K562 (cell line): ENCODE results near the gene NPAS3. TPM values are rescaled to one million over a fixed set of nuclear protein-coding genes. Genes with fewer than 3 reads are reported as not detected.

Experiments
- MNT ChIP-seq, 2 experiments: fragments of 450-650 bp; conservative IDR thresholded peaks; 2 replicates each; pipeline ENCODE4 v1.6.1; 2017; ENCODE audit warnings: mild to moderate bottlenecking in 2 of 2, moderate library complexity in 2 of 2
- PRMT5 ChIP-seq: sonication (generic); formaldehyde crosslinking; IDR thresholded peaks from 2 replicates; pipeline ENCODE4 v1.5.0; 2020; ENCODE audit warnings: missing genetic modification reagents
- TSHZ1 ChIP-seq: fragments of 250-450 bp; sonication (Bioruptor Pico); IDR thresholded peaks from 2 replicates; pipeline ENCODE4 v1.4.0; 2020; ENCODE audit warnings: mild to moderate bottlenecking, moderate library complexity
- ZNF239 ChIP-seq: fragments of 250-450 bp; sonication (Bioruptor Pico); IDR thresholded peaks from 2 replicates; pipeline ENCODE4 v1.4.0; 2020; ENCODE audit warnings: mild to moderate bottlenecking
- ZNF592 ChIP-seq: fragments of 450-650 bp; IDR thresholded peaks from 2 replicates; pipeline ENCODE4 v1.6.1; 2017; ENCODE audit warnings: antibody characterized with exemption, mild to moderate bottlenecking
- polyA plus RNA-seq, 8 experiments: library from polyadenylated mRNA; depleted of rRNA in 4 of 8; stranded (reverse) in 5 of 8; unstranded in 3 of 8; fragments of >200 nt; fragmentation: Nextera tagmentation in 2 of 8; fragmentation: Illumina TruSeq in 1 of 8; extraction: Ambion mirVana in 2 of 8; extraction: Trizol in 1 of 8; gene quantifications; 2 replicates each; pipeline versions ENCODE4 v1.2.1 to v1.2.3, GENCODE V29; 2011 to 2014; ENCODE audit warnings: inconsistent platforms in 1 of 8, missing spikeins in 1 of 8
- total RNA-seq, 7 experiments: library from RNA; depleted of rRNA in 6 of 7; stranded (reverse); fragments of >200 nt in 6 of 7; fragmentation: Illumina TruSeq in 2 of 7; extraction: Trizol in 2 of 7; gene quantifications; 2 replicates each; pipeline versions ENCODE4 v1.2.1 to v1.2.3, GENCODE V29; 2011 to 2021; ENCODE audit warnings: low replicate concordance in 1 of 7

NPAS3 gene
- total and polyA plus RNA-seq, 9 of the 15 experiments (the other 6 are each of a cell fraction or from before 2014, with no cell fraction given), result 0.04 TPM; not detected in 8

GRCh38 chr14:33805593-33805992, 866.9 kb downstream of the NPAS3 start (continued):
- TF ChIP-seq ZNF592 (no peak), ZNF239 (CRISPR knock-in tag) (no peak), TSHZ1 (CRISPR knock-in tag) (no peak), MNT (conservative IDR thresholded peaks at IDR 0.05) (no peak), PRMT5 (no peak)
